GM19328 (cell line): ENCODE measurements around the gene NME2.
"Not testable (repeated sequence)": the region's sequence is repeated elsewhere in the genome, so short reads cannot be mapped to it uniquely, and the experiment has no call there.

Source experiments
- ATAC-seq: cut with Tn5 transposase; IDR thresholded peaks from one replicate; pipeline ENCODE4 v1.9.1; 2021; ENCODE audit warnings: mild to moderate bottlenecking, moderate library complexity; ENCODE audit not compliant: unreplicated experiment

The NME2 gene

GRCh38 chr17:51166198-51166986 lies at the start of gene NME2:
NME2 (plus strand) TSS chr17:51166411; CDS start chr17:51166831, 420 bp downstream.
- ATAC-seq = peak; percentile 81

- ATAC-seq = no peak
Measured at GRCh38 chr17:51118330-51119195, 47.6 kb upstream of the NME2 start.

- peak; percentile 17 for ATAC-seq
Measured at GRCh38 chr17:51119415-51120356, 46.5 kb upstream of the NME2 start.

- peak; percentile 30 for ATAC-seq
Measured at GRCh38 chr17:51120357-51120738, 45.9 kb upstream of the NME2 start.

- peak; percentile 72 for ATAC-seq
Measured at GRCh38 chr17:51120739-51121619, 45.2 kb upstream of the NME2 start, which contains the start of gene SPAG9. SPAG9 (minus strand) TSS chr17:51120868; CDS start chr17:51120656, 212 bp downstream.

GRCh38 chr17:51121620-51122472 lies 44.4 kb upstream of the NME2 start:
- ATAC-seq = no peak

- ATAC-seq = not testable (repeated sequence)
Measured at GRCh38 chr17:51122473-51123115, 43.6 kb upstream of the NME2 start.

- no peak for ATAC-seq
Measured at GRCh38 chr17:51124640-51125503, 41.3 kb upstream of the NME2 start.

GRCh38 chr17:51128076-51128475 lies 38.1 kb upstream of the NME2 start:
- no peak for ATAC-seq

GRCh38 chr17:51132964-51133319 lies 33.3 kb upstream of the NME2 start:
- no peak for ATAC-seq

GRCh38 chr17:51133365-51133764 lies 32.8 kb upstream of the NME2 start:
- ATAC-seq = no peak

GRCh38 chr17:51135956-51136355 lies 30.3 kb upstream of the NME2 start:
- ATAC-seq = no peak

- no peak for ATAC-seq
Measured at GRCh38 chr17:51142597-51142996, 23.6 kb upstream of the NME2 start.

GRCh38 chr17:51144266-51145022 lies 21.8 kb upstream of the NME2 start:
- ATAC-seq = no peak

GRCh38 chr17:51147650-51148049 lies 18.6 kb upstream of the NME2 start:
- ATAC-seq = no peak

GRCh38 chr17:51149163-51149562 lies 17.0 kb upstream of the NME2 start:
- ATAC-seq = no peak

GRCh38 chr17:51150932-51151331 lies 15.3 kb upstream of the NME2 start:
- ATAC-seq = no peak
